Heart left ventricle (tissue), 16 donors: ENCODE data around the gene PEX11A. TPM values are rescaled to one million over a fixed set of nuclear protein-coding genes. Genes with fewer than 3 reads are reported as not detected.

Experiments used
- ATAC-seq, 4 donors: fragments of 200-7000 bp; cut with Tn5 transposase; one replicate each; pipeline ENCODE4 v1.9.1; 2020 to 2022; ENCODE audit warnings: moderate library complexity in 4 of 4, mild to moderate bottlenecking in 3 of 4, moderate number of reproducible peaks in 1 of 4
- DNase-seq, 5 donors: peaks; one replicate each; pipeline ENCODE4 v3.0.0-alpha.2; 2020
- H3K27ac ChIP-seq, 12 donors: fragments of 200-600 bp; sonication (generic) in 4 of 12; one replicate each; pipeline versions ENCODE4 v1.5.0 to v1.8.0; 2016 to 2022; ENCODE audit warnings: mild to moderate bottlenecking in 2 of 12
- H3K27me3 ChIP-seq, 9 donors: fragments of 200-600 bp; sonication (generic) in 2 of 9; one replicate each; pipeline versions ENCODE4 v1.5.1 to v1.8.0; 2016 to 2022; ENCODE audit warnings: mild to moderate bottlenecking in 3 of 9
- H3K36me3 ChIP-seq, 9 donors: fragments of 200-600 bp; sonication (generic) in 2 of 9; one replicate each; pipeline versions ENCODE4 v1.5.0 to v1.8.0; 2018 to 2022; ENCODE audit warnings: mild to moderate bottlenecking in 2 of 9
- H3K4me1 ChIP-seq, 12 donors: fragments of 200-600 bp; sonication (generic) in 4 of 12; one replicate each; pipeline versions ENCODE4 v1.5.0 to v1.8.0; 2016 to 2022; ENCODE audit warnings: mild to moderate bottlenecking in 3 of 12
- H3K4me3 ChIP-seq, 12 donors: fragments of 200-600 bp; sonication (generic) in 4 of 12; one replicate each; pipeline versions ENCODE4 v1.5.0 to v1.8.0; 2017 to 2022; ENCODE audit warnings: mild to moderate bottlenecking in 9 of 12, moderate library complexity in 4 of 12
- H3K9me3 ChIP-seq, 12 donors: fragments of 200-600 bp; sonication (generic) in 4 of 12; one replicate each; pipeline versions ENCODE4 v1.5.0 to v1.8.0; 2016 to 2022; ENCODE audit warnings: mild to moderate bottlenecking in 1 of 12
- POLR2A ChIP-seq, 2 donors: fragments of 450-650 bp; IDR thresholded peaks; one replicate each; pipeline ENCODE4 v1.6.1; 2017; ENCODE audit warnings: antibody characterized with exemption in 2 of 2, mild to moderate bottlenecking in 2 of 2, moderate library complexity in 2 of 2
- WGBS, 4 donors: extraction: QIAGEN DNeasy Blood & Tissue Kit in 2 of 4; methylation state at CpG; one replicate each; pipeline versions ENCODE4 v1.1.5 to v1.1.7; 2013 to 2018; 5-methylcytosine and 5-hydroxymethylcytosine counted together
- intact Hi-C, 10 donors: fragments of 100-400 bp; cut with DNase I; formaldehyde crosslinking; loops; one replicate each; pipeline versions ENCODE4 v1.11.1 to v1.14.2; 2022
- polyA plus RNA-seq, 2 donors: library from polyadenylated mRNA; stranded (reverse); fragments of 200-250 nt; gene quantifications; one replicate each; pipeline ENCODE4 v1.2.3, GENCODE V29; 2013
- total RNA-seq, 9 donors: library from RNA; depleted of rRNA in 2 of 9; stranded (reverse); fragments of >200 nt in 2 of 9; fragmentation: NEBNext Ultra II Directional in 3 of 9; extraction: Animal tissue kit (Norgen Biotek cat#: 25700) in 3 of 9; gene quantifications; one replicate each; pipeline versions ENCODE4 v1.1.0 to v1.2.4, GENCODE V29; 2016 to 2023
- TF ChIP-seq, protein P1 (sequence below), 12 donors: fragments of 200-600 bp; sonication (generic) in 4 of 12; IDR thresholded peaks; one replicate each; pipeline versions ENCODE4 v1.5.0 to v1.8.0; 2018 to 2022; ENCODE audit warnings: antibody characterized with exemption in 12 of 12, mild to moderate bottlenecking in 5 of 12
- donor health status: ischemic (EF 13 %, LVEDD 7.1; RV severe dilation, severe dysfunction).
- donor health status: healthy with polysubstance abuse.
- donor health status: DM: no; HTN: yes; CAD: no.
- donor health status: DM: no; HTN: no; CAD: no.
- donor health status: ischemic (EF 25% LVEDD 6.9; RV normal size, moderate dysfunction).
- donor health status: ischemic (EF 25% LVEDD 5.7; RV mildly dilated, moderate dysfunction).
- donor health status: healthy.
- donor health status: DM: yes; HTN: yes; CAD: no.
- donor health status: ischemic (EF 35%, LVEDD 5.7; RV mildly dilated, moderate dysfunction).
- donor health status: nonischemic (EF 11% LVEDD 7.7; RV severe dilation, severe dysfunction).
- donor health status: DM: yes; HTN: yes; CAD: no.
- donor health status: PGD.
- donor health status: ischemic (EF 29% LVEDD 5.4; RV normal size, mild dysfunction).
- donor health status: nonischemic (EF 23%, LVEDD 6.1; RV moderate dilation, normal function).

The PEX11A gene
- total and polyA plus RNA-seq, 11 donors: 5.9 to 23.0 (median 10.7) TPM

DNA sequence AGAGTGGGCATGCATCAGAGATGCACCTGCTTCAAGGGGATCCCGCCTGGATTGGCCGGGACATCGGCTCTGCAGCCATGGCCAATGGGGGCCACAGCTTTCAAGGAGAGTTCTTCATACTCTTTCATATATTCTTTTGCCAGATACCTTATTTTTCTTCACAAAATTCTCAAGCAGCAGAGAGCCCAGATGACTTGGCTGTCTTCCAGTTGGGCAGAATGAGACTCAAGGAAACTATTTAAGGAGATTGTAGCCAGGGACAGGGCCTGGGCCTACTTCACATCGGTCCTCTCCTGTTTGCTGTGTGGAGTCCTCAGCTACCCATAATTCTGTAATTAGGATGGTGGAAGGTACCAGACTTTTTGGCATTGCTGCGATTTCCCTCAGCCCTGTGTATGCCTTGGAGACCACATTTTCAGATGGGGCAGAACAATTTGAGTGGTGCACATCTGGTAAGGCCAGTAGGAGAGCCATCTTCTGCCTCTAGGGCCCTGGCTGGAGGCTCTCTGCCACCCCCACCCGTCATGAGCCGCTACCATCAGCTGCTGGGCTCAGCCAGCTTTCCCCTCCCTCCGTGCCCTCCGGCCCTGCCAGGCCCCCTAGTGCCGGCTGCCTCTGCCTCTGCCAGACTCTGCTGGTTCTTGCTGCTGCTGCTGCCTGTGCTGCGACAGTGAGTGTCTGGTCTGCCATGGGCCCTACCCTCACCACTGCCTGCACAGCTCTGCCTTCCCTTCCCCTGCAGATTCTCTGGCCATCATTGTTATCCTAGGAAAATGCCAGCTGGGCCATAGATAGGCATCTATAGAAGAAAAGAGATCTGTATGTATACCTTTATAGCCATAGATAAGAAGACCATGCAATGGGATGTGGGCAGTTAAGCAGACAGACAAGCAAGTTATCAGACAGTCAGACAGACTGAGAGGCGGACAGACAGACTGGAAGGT is 18.1 kb downstream of the PEX11A start:
- intact Hi-C loops: no loop called here
- H3K9me3 ChIP-seq: no peaks in the 10 kb centered on the region
- no peak overlapping the region for H3K4me3 ChIP-seq
- H3K27ac ChIP-seq: no peak overlapping the region
- no peak for TF ChIP-seq POLR2A (IDR thresholded peaks at IDR 0.05)
- TF ChIP-seq, protein P1, sequence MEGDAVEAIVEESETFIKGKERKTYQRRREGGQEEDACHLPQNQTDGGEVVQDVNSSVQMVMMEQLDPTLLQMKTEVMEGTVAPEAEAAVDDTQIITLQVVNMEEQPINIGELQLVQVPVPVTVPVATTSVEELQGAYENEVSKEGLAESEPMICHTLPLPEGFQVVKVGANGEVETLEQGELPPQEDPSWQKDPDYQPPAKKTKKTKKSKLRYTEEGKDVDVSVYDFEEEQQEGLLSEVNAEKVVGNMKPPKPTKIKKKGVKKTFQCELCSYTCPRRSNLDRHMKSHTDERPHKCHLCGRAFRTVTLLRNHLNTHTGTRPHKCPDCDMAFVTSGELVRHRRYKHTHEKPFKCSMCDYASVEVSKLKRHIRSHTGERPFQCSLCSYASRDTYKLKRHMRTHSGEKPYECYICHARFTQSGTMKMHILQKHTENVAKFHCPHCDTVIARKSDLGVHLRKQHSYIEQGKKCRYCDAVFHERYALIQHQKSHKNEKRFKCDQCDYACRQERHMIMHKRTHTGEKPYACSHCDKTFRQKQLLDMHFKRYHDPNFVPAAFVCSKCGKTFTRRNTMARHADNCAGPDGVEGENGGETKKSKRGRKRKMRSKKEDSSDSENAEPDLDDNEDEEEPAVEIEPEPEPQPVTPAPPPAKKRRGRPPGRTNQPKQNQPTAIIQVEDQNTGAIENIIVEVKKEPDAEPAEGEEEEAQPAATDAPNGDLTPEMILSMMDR (IDR thresholded peaks at IDR 0.05): no peak
- peaks cover 0 to 4% (median 0%) of the 10 kb centered on the region in 12 donors for H3K4me1 ChIP-seq
- H3K36me3 ChIP-seq: no peaks in the 10 kb centered on the region
- WGBS, 4 donors: 82 to 91% (median 86%) methylated on average over 12 of the region's 12 CpGs
- DNase-seq (no peak), ATAC-seq (no peak)
- H3K27me3 ChIP-seq: no peaks in the 10 kb centered on the region

DNA sequence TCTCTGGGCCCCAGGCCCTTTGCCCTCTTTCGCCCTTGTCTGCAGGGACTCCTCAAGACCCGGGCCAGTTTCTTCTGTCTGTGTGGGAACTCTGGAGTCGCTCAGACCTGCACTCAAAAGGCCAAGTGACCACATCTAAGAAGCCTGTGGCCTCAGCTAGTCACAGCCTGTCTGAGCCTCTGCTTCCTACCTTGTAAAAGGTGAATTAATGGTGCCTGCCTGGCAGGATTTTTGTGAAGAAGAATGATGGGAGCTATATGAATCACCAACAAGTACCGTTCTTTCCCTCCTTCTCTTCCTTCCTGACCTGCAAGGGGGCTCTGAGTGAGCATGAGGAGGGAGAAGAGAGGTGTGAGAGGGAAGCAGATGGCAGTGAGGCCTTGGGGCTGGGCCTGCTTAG is 18.9 kb downstream of the PEX11A start:
- intact Hi-C loops: no loop called here
- Histone ChIP-seq H3K4me3 (no peak overlapping the region), H3K36me3 (no peaks in the 10 kb centered on the region), H3K4me1 (peaks cover 0 to 4% (median 0%) of the 10 kb centered on the region in 12 donors), H3K9me3 (no peaks in the 10 kb centered on the region), H3K27ac (no peak overlapping the region), H3K27me3 (no peaks in the 10 kb centered on the region)
- no peak for ATAC-seq
- TF ChIP-seq, protein P1 (IDR thresholded peaks at IDR 0.05): no peak
- TF ChIP-seq POLR2A (IDR thresholded peaks at IDR 0.05): no peak
- DNase-seq: no peak
- 42 to 75% (median 60%) methylated on average over 3 to 4 of the region's 4 CpGs for WGBS, 4 donors

DNA sequence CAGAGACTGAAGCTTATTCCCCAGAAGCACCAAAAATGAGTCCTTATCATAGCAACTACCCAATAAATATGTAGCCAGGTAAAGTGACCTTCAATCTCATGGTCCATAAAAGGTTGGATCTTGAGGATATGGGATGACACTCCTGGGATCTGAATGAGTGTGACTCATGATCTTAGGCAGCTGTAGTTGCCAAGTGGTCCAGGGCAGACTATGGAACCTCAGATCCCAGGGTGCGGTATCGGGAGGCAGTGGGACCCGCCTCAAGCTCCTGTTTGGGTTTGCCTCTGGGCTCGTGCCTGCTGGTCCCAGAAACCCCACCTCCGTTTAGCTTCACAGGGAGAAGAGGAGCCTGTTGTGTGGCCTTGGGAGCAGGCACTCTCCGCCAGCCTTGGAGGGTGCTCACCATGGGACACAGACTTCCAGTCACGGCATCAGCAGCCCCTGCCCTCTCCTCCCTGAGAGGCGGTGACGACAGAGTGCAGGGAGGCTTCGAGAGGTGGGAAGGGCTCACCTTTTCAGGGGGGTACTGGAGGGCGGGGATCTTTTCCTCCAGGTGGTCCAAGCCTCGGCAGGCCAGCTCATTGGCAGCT is 19.5 kb downstream of the PEX11A start:
- ATAC-seq (no peak), DNase-seq (no peak)
- intact Hi-C loops: no loop called here
- TF ChIP-seq, protein P1 (IDR thresholded peaks at IDR 0.05): no peak
- TF ChIP-seq POLR2A (IDR thresholded peaks at IDR 0.05): no peak
- no peak overlapping the region for H3K4me3 ChIP-seq
- no peaks in the 10 kb centered on the region for H3K27me3 ChIP-seq
- H3K27ac ChIP-seq: no peak overlapping the region
- 79 to 89% (median 87%) methylated on average over 11 to 12 of the region's 12 CpGs for WGBS, 4 donors
- peaks cover 0 to 5% (median under 1%) of the 10 kb centered on the region in 12 donors for H3K4me1 ChIP-seq
- H3K36me3 ChIP-seq: no peaks in the 10 kb centered on the region
- no peaks in the 10 kb centered on the region for H3K9me3 ChIP-seq

DNA sequence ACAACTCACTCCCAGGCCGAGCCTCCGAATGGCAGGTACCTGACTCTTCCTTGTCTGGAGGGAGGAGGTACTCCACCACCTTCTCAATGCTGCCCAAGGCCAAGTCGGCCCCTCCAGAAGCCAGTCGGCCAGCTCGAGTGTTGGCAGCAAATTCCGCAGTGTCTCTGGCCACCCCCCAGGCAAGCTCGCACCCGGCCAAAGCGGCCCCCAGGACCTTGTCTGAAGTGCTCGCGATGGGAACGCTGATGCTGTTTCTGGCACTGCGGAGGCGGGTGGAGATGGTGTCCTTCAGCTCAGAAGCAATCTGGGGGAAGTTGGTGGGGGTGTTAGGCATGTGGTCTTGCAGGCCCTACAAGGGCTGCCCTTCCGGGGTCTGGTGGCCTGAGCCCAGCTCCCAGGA is 20.6 kb downstream of the PEX11A start:
- Histone ChIP-seq H3K27ac (no peak overlapping the region), H3K4me1 (peaks cover 0 to 14% (median 9%) of the 10 kb centered on the region in 12 donors), H3K36me3 (no peaks in the 10 kb centered on the region), H3K9me3 (no peaks in the 10 kb centered on the region), H3K4me3 (no peak overlapping the region), H3K27me3 (no peaks in the 10 kb centered on the region)
- ATAC-seq (no peak), DNase-seq (no peak)
- WGBS, 4 donors: 88 to 94% (median 92%) methylated on average over 9 to 15 of the region's 15 CpGs
- intact Hi-C loops: no loop called here
- TF ChIP-seq, protein P1 (IDR thresholded peaks at IDR 0.05): no peak
- TF ChIP-seq POLR2A (IDR thresholded peaks at IDR 0.05): no peak
